H9 (cell line): Measurements from ENCODE around the gene SETD4. TPM values are rescaled to one million over a fixed set of nuclear protein-coding genes. Genes with fewer than 3 reads are reported as not detected.

Experiments used
- DNase-seq: peaks from one replicate; pipeline ENCODE4 v3.0.0-alpha.2; 2017
- H2AFZ ChIP-seq: one replicate; pipeline ENCODE4 v1.6.1; 2013; ENCODE audit warnings: mild to moderate bottlenecking, low read length, control low read depth, moderate library complexity
- H2AK5ac ChIP-seq: 2 replicates; pipeline ENCODE4 v1.6.1; 2013; ENCODE audit warnings: low read length, control low read depth, mixed read lengths; ENCODE audit not compliant: insufficient read length
- H2BK120ac ChIP-seq: one replicate; pipeline ENCODE4 v1.6.1; 2013; ENCODE audit warnings: low read depth, mild to moderate bottlenecking, low read length, control low read depth, inconsistent platforms; ENCODE audit not compliant: poor library complexity, severe bottlenecking
- H2BK12ac ChIP-seq: 2 replicates; pipeline ENCODE4 v1.6.1; 2013; ENCODE audit warnings: low read length, control low read depth, mixed read lengths, low read depth; ENCODE audit not compliant: insufficient read length
- H2BK15ac ChIP-seq: 2 replicates; pipeline ENCODE4 v1.6.1; 2013; ENCODE audit warnings: low read depth, low read length, control low read depth
- H2BK20ac ChIP-seq: one replicate; pipeline ENCODE4 v1.6.1; 2013; ENCODE audit warnings: low read depth, mild to moderate bottlenecking, low read length, control low read depth, inconsistent platforms; ENCODE audit not compliant: poor library complexity, severe bottlenecking
- H2BK5ac ChIP-seq: 2 replicates; pipeline ENCODE4 v1.6.1; 2013; ENCODE audit warnings: low read length, control low read depth, mixed read lengths; ENCODE audit not compliant: insufficient read length
- H3K14ac ChIP-seq: 2 replicates; pipeline ENCODE4 v1.6.1; 2013; ENCODE audit warnings: low read length, control low read depth; ENCODE audit not compliant: insufficient read depth
- H3K18ac ChIP-seq: 2 replicates; pipeline ENCODE4 v1.6.1; 2013; ENCODE audit warnings: low read depth, mild to moderate bottlenecking, mixed read lengths, low read length, control low read depth; ENCODE audit not compliant: insufficient read length
- H3K23ac ChIP-seq: 2 replicates; pipeline ENCODE4 v1.6.1; 2013; ENCODE audit warnings: low read length, control low read depth, mixed read lengths, low read depth; ENCODE audit not compliant: insufficient read length
- H3K23me2 ChIP-seq: 2 replicates; pipeline ENCODE4 v1.6.1; 2013; ENCODE audit warnings: low read depth, mild to moderate bottlenecking, mixed read lengths, low read length, control low read depth; ENCODE audit not compliant: insufficient read length, poor library complexity, severe bottlenecking
- H3K27ac ChIP-seq: 2 replicates; pipeline ENCODE4 v1.5.1; 2013; ENCODE audit warnings: low read length, control low read depth, mixed read lengths, low read depth; ENCODE audit not compliant: insufficient read length
- H3K27me3 ChIP-seq: 2 replicates; pipeline ENCODE4 v1.6.1; 2013; ENCODE audit warnings: low read length, control low read depth, inconsistent platforms; ENCODE audit not compliant: insufficient read depth
- H3K4ac ChIP-seq: 2 replicates; pipeline ENCODE4 v1.6.1; 2013; ENCODE audit warnings: low read depth, mild to moderate bottlenecking, control low read depth, inconsistent platforms, low read length, moderate library complexity
- H3K4me1 ChIP-seq: 2 replicates; pipeline ENCODE4 v1.6.1; 2013; ENCODE audit warnings: low read length, control low read depth, inconsistent platforms; ENCODE audit not compliant: insufficient read depth
- H3K4me2 ChIP-seq: 2 replicates; pipeline ENCODE4 v1.6.1; 2013; ENCODE audit warnings: low read length, control low read depth, mixed read lengths; ENCODE audit not compliant: insufficient read length, insufficient read depth
- H3K56ac ChIP-seq: 2 replicates; pipeline ENCODE4 v1.6.1; 2013; ENCODE audit warnings: low read depth, mild to moderate bottlenecking, mixed read lengths, low read length, control low read depth; ENCODE audit not compliant: insufficient read length
- H3K79me1 ChIP-seq: 2 replicates; pipeline ENCODE4 v1.6.1; 2013; ENCODE audit warnings: low read depth, mild to moderate bottlenecking, moderate library complexity, low read length, control low read depth, inconsistent platforms; ENCODE audit not compliant: insufficient read depth, poor library complexity, severe bottlenecking
- H3K79me2 ChIP-seq: 2 replicates; pipeline ENCODE4 v1.6.1; 2013; ENCODE audit warnings: low read length, control low read depth, inconsistent platforms; ENCODE audit not compliant: insufficient read depth
- H3K9ac ChIP-seq: 2 replicates; pipeline ENCODE4 v1.6.1; 2013; ENCODE audit warnings: low read length, control low read depth, mixed read lengths; ENCODE audit not compliant: insufficient read length; ENCODE audit errors: extremely low read depth
- H3K9me3 ChIP-seq: one replicate; pipeline ENCODE4 v1.6.1; 2013; ENCODE audit warnings: low read depth, low read length, inconsistent platforms; ENCODE audit not compliant: control insufficient read depth
- H3T11ph ChIP-seq: one replicate; pipeline ENCODE4 v1.6.1; 2013; ENCODE audit warnings: mild to moderate bottlenecking, low read length, control low read depth, inconsistent platforms
- H4K20me1 ChIP-seq: one replicate; pipeline ENCODE4 v1.6.1; 2013; ENCODE audit not compliant: control insufficient read depth, insufficient read length, insufficient read depth
- H4K5ac ChIP-seq: 2 replicates; pipeline ENCODE4 v1.6.1; 2013; ENCODE audit warnings: low read depth, mild to moderate bottlenecking, mixed read lengths, low read length, control low read depth; ENCODE audit not compliant: insufficient read length
- H4K8ac ChIP-seq: replicated peaks from 2 replicates; pipeline ENCODE4 v1.6.1; 2013; ENCODE audit warnings: low read length, control low read depth, mixed read lengths, low read depth; ENCODE audit not compliant: insufficient read length
- H4K91ac ChIP-seq: 2 replicates; pipeline ENCODE4 v1.6.1; 2013; ENCODE audit warnings: low read depth, mild to moderate bottlenecking, moderate library complexity, mixed read lengths, low read length, control low read depth; ENCODE audit not compliant: insufficient read length
- H3K27ac Mint-ChIP-seq, 3 experiments: 2 replicates in 2 of 3; 3 replicates in 1 of 3; pipeline ENCODE4 v1.8.0; 2020 to 2021; ENCODE audit warnings: mixed read lengths in 3 of 3, mild to moderate bottlenecking in 1 of 3, moderate library complexity in 1 of 3
- H3K27me3 Mint-ChIP-seq: 2 replicates; pipeline ENCODE4 v1.8.0; 2021; ENCODE audit warnings: low read depth, mild to moderate bottlenecking, moderate library complexity, mixed read lengths
- H3K36me3 Mint-ChIP-seq, 3 experiments: 2 replicates in 2 of 3; 3 replicates in 1 of 3; pipeline ENCODE4 v1.8.0; 2020 to 2021; ENCODE audit warnings: low read depth in 3 of 3, mixed read lengths in 3 of 3; ENCODE audit not compliant: insufficient read depth in 1 of 3
- H3K4me1 Mint-ChIP-seq, 2 experiments: 2 replicates each; pipeline ENCODE4 v1.8.0; 2020; ENCODE audit warnings: mixed read lengths in 2 of 2
- H3K4me3 Mint-ChIP-seq, 2 experiments: 2 replicates in 1 of 2; 3 replicates in 1 of 2; pipeline ENCODE4 v1.8.0; 2020 to 2021; ENCODE audit warnings: mild to moderate bottlenecking in 2 of 2, mixed read lengths in 2 of 2, moderate library complexity in 1 of 2
- H3K9me3 Mint-ChIP-seq, 2 experiments: 2 replicates in 1 of 2; 3 replicates in 1 of 2; pipeline ENCODE4 v1.8.0; 2020; ENCODE audit warnings: mild to moderate bottlenecking in 2 of 2, mixed read lengths in 2 of 2, moderate library complexity in 1 of 2
- CTCF ChIP-seq: fragments of 200-600 bp; sonication (generic); conservative IDR thresholded peaks from 3 replicates; pipeline ENCODE4 v1.8.0; 2021; ENCODE audit warnings: antibody characterized with exemption, mild to moderate bottlenecking
- WGBS: extraction: QIAGEN DNeasy Blood & Tissue Kit; methylation state at CpG from one replicate; pipeline ENCODE4 v1.1.7; 2013; ENCODE audit warnings: missing lambda C conversion rate, low lambda C conversion rate, mixed read lengths; ENCODE audit not compliant: insufficient read length; ENCODE audit errors: extremely low coverage; 5-methylcytosine and 5-hydroxymethylcytosine counted together
- total RNA-seq: library from RNA; stranded (reverse); gene quantifications from 2 replicates; pipeline ENCODE4 v1.2.1, GENCODE V29; 2021

The SETD4 gene
- total RNA-seq, 1 experiment from 2014 or later, result 52.5 TPM

- Histone ChIP-seq H2BK5ac (no peak overlapping the region), H4K5ac (no peak overlapping the region), H3K27ac (no peak overlapping the region), H3K9me3 (peaks cover 9% of the 10 kb centered on the region), H4K91ac (no peak overlapping the region), H3K23ac (no peak overlapping the region), H2BK120ac (no peak overlapping the region), H3K56ac (no peak overlapping the region), H3T11ph (no peak overlapping the region), H3K4me1 (no peaks in the 10 kb centered on the region), H3K4ac (no peak overlapping the region), H3K79me1 (no peaks in the 10 kb centered on the region), H2BK20ac (no peak overlapping the region), H2AFZ (no peak overlapping the region), H3K23me2 (no peaks in the 10 kb centered on the region), H3K14ac (no peak overlapping the region), H3K4me2 (no peak overlapping the region), H3K9ac (no peak overlapping the region), H2BK12ac (no peak overlapping the region), H2BK15ac (no peak overlapping the region), H4K8ac (no peak overlapping the region), H3K79me2 (no peaks in the 10 kb centered on the region), H2AK5ac (no peak overlapping the region), H3K18ac (no peak overlapping the region), H3K27me3 (no peaks in the 10 kb centered on the region), H4K20me1 (no peaks in the 10 kb centered on the region)
- Mint-ChIP-seq H3K36me3 (peaks cover 0 to 6% (median 0%) of the 10 kb centered on the region in 3 experiments; a peak in 2 of 7 replicates), H3K9me3 (peaks cover 3 to 9% of the 10 kb centered on the region in 2 experiments; a peak in 3 of 5 replicates), H3K27ac (no peak overlapping the region), H3K4me1 (no peaks in the 10 kb centered on the region), H3K27me3 (no peaks in the 10 kb centered on the region; the same call in 1 of the 2 replicates), H3K4me3 (no peak overlapping the region)
- no peak for TF ChIP-seq CTCF
- DNase-seq, result no peak
- WGBS, result no CpG with 5 or more reads among the region's 11 CpGs
These were observed 39.0 kb downstream of the SETD4 start for GRCh38 chr21:36021251-36021837.
